Epithelial cell of prostate (primary cell): ENCODE measurements around the gene MT1B.
"Not testable (repeated sequence)": the region's sequence is repeated elsewhere in the genome, so short reads cannot be mapped to it uniquely, and the experiment has no call there.

ENCODE experiments used
- DNase-seq: peaks from one replicate; pipeline ENCODE4 v3.0.0-alpha.2; 2011; ENCODE audit warnings: low read depth, low spot score
- H3K27ac ChIP-seq: fragments of 450-650 bp; 2 replicates; pipeline ENCODE4 v1.5.1; 2017; ENCODE audit warnings: mild to moderate bottlenecking

The MT1B gene

DNA sequence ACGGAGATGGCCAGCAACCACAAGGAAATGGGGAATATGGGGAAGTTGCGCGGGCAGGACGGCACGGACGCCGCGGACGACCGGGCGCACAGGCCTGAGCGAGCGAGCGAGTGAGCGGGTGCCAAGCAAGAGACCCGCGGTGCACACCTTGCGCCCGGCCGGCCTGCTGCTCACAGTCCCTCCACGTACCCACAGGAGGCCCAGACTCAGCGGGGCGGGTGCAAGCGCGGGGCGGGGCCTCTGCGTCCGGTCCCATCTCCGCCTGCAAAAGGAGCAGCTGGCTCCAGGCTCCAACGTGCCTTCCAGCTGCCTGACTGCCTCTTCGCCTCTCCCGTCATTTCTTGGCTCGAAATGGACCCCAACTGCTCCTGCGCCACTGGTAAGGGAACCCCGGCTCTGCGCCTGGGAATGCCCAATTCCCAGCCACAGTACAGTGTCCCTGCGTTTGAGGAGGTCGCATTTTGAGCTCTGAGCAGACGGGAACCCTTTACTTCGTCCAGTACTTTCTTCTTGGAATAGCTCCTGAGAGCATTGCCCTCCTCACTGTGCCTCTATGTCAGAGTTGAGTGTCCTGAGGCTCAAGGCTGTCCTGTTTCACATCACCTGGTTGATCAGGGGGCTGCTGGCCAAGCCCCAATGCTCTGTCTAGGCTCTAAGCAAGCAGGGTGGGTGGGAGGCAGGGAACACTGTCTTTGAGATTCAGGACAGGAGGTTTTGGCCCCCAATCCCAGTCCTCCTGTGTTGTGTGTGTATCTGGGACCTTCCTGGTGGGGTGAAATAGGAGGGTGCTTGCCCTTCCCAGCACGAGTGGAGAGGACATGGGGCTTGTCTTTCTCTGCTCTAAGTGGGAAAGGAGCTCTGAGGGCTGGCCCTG lies 34.2 kb upstream of the MT1B start:
- no peak overlapping the region for H3K27ac ChIP-seq
- no peak for DNase-seq

- DNase-seq, result no peak
- no peak overlapping the region for H3K27ac ChIP-seq
Observed at GRCh38 chr16:56618138-56618537, 33.5 kb upstream of the MT1B start.

- no peak for DNase-seq
Observed at GRCh38 chr16:56620339-56620897, 31.3 kb upstream of the MT1B start.

DNA sequence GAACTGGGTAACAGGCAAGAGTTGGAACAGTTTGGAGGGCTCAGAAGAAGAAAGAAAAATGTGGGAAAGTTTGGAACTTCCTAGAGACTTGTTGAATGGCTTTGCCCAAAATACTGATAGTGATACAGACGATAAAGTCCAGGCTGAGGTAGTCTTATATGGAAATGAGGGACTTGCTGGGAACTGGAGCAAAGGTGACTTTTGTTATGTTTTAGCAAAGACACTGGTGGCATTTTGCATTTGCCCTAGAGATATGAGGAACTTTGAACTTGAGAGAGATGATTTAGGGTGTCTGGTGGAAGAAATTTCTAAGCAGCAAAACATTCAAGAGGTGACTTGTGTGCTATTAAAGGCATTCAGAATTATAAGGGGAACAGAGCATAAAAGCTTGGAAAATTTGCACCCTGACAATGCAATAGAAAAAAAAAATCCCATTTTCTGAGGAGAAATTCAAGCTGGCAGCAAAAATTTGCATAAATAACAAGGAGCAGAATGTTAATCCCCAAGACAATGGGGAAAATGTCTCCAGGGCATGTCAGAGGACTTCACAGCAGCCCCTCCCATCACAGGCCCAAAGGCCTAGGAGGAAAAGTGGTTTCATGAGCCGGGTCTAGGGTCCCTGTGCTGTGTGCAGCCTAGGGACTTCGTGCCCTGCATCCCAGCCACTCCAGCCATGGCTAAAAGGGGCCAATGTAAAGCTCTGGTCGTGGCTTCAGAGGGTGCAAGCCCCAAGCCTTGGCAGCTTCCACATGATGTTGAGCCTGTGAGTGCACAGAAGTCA lies 29.8 kb upstream of the MT1B start:
- not testable (repeated sequence) for H3K27ac ChIP-seq, DNase-seq

More at GRCh38 chr16:56620339-56620897, 31.3 kb upstream of the MT1B start:
- H3K27ac ChIP-seq, result no peak overlapping the region

GRCh38 chr16:56623184-56623583 lies 28.5 kb upstream of the MT1B start:
- DNase-seq, H3K27ac ChIP-seq: not testable (repeated sequence)

DNA sequence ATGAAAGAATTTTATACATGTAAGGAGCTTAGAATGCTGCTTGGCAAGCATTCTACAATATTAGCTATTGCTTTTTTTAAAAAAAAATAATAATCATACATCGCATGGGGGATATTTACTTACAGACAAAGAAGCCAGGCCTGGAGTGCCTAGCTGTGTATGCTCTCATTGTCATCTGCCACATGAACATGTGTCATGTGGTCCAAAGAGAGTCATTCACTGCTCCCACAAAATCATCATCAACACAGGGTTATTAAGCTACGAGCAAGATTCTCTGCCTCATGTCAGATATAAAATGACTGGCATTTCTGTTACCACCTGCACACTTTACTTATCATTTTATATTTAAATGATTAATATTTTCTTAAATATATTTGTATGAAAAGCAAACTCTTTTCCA lies 28.0 kb upstream of the MT1B start:
- H3K27ac ChIP-seq, result no peak overlapping the region
- no peak for DNase-seq

GRCh38 chr16:56625140-56625942 lies 26.3 kb upstream of the MT1B start, which contains the start of gene MT1E:
MT1E (plus strand) TSS chr16:56625781; CDS start chr16:56625852, 71 bp downstream.
- DNase-seq, result no peak
- peak within 1 kb of the TSS; percentile 69 for H3K27ac ChIP-seq

GRCh38 chr16:56625943-56626654 lies 25.6 kb upstream of the MT1B start:
- H3K27ac ChIP-seq, result peak overlapping the region; percentile 69
- DNase-seq, result no peak

- peak overlapping the region; percentile 69 for H3K27ac ChIP-seq
- no peak for DNase-seq
Observed at GRCh38 chr16:56626685-56627084, 25.0 kb upstream of the MT1B start.

DNA sequence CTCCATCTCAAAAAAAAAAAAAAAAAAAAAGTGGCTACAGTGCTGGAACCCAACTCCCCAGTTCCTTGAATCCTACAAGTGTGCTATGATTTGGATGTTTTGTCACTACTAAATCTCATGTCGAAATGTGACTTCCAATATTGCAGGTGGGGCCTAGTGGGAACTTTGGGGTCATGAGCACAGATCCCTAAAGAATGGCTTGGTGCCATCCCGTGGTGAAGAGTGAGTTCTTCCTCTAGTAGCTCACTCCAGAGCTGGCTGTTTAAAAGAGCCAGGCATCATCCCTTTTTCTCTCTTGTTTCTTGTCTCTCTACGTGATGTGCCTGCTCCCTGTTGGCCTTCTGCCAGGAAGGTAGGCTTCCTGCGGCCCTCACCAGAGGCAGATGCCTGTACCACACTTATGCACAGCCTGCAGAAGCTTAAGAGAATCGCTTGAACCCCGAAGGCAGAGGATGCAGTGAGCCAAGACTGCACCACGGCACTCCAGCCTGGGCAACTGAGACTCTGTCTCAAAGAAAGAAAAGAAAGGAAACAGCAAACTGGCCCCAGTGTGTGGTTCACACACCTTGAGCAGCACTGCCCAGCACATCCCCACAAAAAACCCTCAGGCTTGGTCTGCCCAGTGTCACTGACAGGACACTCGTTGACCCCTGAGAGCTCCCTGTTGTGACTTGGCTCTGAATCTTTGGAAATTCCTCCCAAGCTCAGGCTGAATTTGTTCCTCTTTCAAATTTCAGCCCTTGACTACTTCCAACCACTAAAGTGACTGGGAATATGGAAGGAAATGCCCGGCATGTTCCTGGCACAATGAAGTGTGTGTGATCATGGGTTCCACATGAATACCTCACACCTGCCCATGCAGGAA lies 23.0 kb upstream of the MT1B start:
- H3K27ac ChIP-seq, result no peak overlapping the region
- no peak for DNase-seq

GRCh38 chr16:56629531-56629930 lies 22.2 kb upstream of the MT1B start:
- DNase-seq, result no peak
- H3K27ac ChIP-seq, result no peak overlapping the region

DNA sequence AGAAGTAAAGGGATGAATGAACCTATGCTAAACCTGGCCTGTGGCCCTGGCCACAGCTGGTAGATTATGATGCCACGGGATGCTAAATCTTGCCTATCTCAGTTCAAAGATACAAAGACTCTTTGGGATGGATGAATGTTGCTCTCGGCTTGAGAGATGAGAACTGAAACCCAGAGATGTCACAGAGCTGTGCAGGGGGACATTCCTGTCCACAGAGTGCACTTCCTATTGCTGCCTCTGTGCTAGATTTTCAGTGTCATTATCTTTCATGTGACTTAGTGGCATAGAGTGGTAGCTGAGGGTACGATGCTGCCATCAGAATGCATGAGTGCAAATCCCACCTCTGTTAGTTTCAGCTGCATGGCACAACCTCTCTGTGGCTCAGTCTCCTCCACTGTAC lies 21.6 kb upstream of the MT1B start:
- H3K27ac ChIP-seq, result no peak overlapping the region
- DNase-seq, result no peak

GRCh38 chr16:56631197-56631596 lies 20.5 kb upstream of the MT1B start:
- H3K27ac ChIP-seq, result no peak overlapping the region
- DNase-seq, result no peak

DNA sequence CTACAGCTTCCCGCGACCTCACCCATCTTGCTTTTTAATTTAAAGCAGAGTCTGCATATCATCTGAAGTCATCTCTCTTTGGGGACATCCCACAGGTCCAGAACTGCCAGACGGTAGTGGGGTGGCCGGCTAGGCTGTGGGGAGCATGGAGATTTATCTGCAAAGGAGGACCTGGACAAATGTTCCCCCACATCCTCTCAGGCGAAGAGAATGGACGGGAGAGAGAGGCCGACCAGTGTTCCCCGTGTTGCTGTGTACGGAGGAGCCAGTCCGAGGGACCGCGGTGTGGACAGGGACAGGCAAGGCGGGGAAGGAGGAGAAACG lies 19.9 kb upstream of the MT1B start:
- no peak overlapping the region for H3K27ac ChIP-seq
- DNase-seq, result no peak

DNA sequence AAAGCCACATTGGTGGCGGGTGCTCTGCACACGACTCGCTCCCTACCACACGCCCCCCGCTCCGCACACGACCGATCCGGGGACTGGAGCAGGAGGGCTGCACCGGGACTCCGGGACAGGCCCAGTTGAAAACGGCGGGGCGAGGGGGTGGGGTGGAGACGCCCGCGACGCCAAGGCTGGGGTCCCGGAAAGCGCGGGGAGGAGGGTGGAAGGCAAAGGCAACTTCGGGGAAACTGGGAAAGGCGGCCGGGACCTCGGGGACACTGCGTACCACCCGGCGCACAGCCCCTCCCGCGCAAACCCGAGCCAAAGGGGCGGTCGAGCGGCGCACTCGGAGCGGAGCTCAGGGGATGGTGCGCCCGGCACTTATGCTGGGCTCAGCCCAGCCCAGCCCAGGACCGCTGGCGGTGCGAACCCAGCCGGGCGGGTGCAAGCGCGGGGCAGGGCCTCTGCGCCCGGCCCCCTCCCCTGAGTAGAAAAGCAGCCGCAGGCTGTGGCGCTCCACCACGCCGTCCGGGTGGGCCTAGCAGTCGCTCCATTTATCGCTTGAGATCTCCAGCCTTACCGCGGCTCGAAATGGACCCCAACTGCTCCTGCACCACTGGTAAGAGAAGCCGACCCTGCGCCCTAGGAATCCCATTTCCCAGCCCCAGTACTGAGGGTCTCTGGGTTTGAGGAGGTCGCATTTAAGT lies 19.4 kb upstream of the MT1B start, which contains the start of gene MT1M:
Gene MT1M (plus strand): TSS at position 504 of the 692 bp plus-strand sequence. CDS start 73 bp downstream, at position 577.
- DNase-seq, result no peak
- no peak within 1 kb of the TSS for H3K27ac ChIP-seq

- no peak for DNase-seq
Observed at GRCh38 chr16:56632848-56633365, 18.8 kb upstream of the MT1B start.

DNA sequence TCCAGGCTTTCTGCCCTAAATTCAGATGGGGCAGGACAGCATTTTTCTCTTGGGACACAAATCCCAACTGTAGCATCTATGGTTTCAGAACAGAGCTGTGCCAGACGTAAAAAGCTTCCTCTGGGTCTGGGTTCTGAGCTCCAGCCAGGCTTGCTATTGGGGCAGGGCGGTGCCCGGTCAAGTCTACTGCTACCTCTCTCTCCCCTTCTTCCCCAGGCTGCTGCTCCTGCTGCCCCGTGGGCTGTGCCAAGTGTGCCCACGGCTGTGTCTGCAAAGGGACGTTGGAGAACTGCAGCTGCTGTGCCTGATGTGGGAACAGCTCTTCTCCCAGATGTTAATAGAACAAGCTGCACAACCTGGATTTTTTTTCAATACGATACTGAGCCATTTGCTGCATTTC lies 18.2 kb upstream of the MT1B start:
- no peak for DNase-seq

More at GRCh38 chr16:56632848-56633365, 18.8 kb upstream of the MT1B start:
- no peak overlapping the region for H3K27ac ChIP-seq

More for the DNA sequence above, 18.2 kb upstream of the MT1B start:
- H3K27ac ChIP-seq, result no peak overlapping the region
